GM20000 (cell line): ENCODE measurements around the gene TTC23L.
"Not testable (repeated sequence)": the region's sequence is repeated elsewhere in the genome, so short reads cannot be mapped to it uniquely, and the experiment has no call there.

ENCODE experiments used
- DNase-seq: peaks from one replicate; pipeline ENCODE4 v3.0.0; 2012; ENCODE audit warnings: low spot score
- CTCF ChIP-seq: IDR thresholded peaks from 2 replicates; pipeline ENCODE4 v1.5.1; 2012; ENCODE audit warnings: mild to moderate bottlenecking, control low read depth; ENCODE audit errors: extremely low read depth, missing control alignments

The TTC23L gene

GRCh38 chr5:34916518-34916917 is 77.6 kb downstream of the TTC23L start:
- TF ChIP-seq CTCF: no peak
- no peak for DNase-seq

- no peak for DNase-seq
- TF ChIP-seq CTCF: no peak
Measured at GRCh38 chr5:34918025-34918424, 79.1 kb downstream of the TTC23L start.

- no peak for DNase-seq
- TF ChIP-seq CTCF: no peak
Measured at GRCh38 chr5:34919077-34919476, 80.1 kb downstream of the TTC23L start.

GRCh38 chr5:34923256-34923655 is 84.3 kb downstream of the TTC23L start:
- not testable (repeated sequence) for DNase-seq

GRCh38 chr5:34923694-34924461 is 84.9 kb downstream of the TTC23L start:
- TF ChIP-seq CTCF: no peak
- peak; percentile 24 for DNase-seq

GRCh38 chr5:34924462-34924765 is 85.5 kb downstream of the TTC23L start:
- no peak for TF ChIP-seq CTCF
- DNase-seq: no peak

GRCh38 chr5:34926318-34926888 is 87.4 kb downstream of the TTC23L start:
- no peak for DNase-seq

More at GRCh38 chr5:34926318-34926888, 87.4 kb downstream of the TTC23L start:
- no peak for TF ChIP-seq CTCF
